ENCODE measurements around the gene DTYMK.

The DTYMK gene

GRCh38 chr2:241706537-241706936, 19.9 kb upstream of the DTYMK start:
- DNase-seq (ENCODE audit: low read depth in 2 of 2): no peak

GRCh38 chr2:241703032-241703604, 16.5 kb upstream of the DTYMK start:
- no peak for DNase-seq (ENCODE audit: low read depth in 2 of 2)

DNA sequence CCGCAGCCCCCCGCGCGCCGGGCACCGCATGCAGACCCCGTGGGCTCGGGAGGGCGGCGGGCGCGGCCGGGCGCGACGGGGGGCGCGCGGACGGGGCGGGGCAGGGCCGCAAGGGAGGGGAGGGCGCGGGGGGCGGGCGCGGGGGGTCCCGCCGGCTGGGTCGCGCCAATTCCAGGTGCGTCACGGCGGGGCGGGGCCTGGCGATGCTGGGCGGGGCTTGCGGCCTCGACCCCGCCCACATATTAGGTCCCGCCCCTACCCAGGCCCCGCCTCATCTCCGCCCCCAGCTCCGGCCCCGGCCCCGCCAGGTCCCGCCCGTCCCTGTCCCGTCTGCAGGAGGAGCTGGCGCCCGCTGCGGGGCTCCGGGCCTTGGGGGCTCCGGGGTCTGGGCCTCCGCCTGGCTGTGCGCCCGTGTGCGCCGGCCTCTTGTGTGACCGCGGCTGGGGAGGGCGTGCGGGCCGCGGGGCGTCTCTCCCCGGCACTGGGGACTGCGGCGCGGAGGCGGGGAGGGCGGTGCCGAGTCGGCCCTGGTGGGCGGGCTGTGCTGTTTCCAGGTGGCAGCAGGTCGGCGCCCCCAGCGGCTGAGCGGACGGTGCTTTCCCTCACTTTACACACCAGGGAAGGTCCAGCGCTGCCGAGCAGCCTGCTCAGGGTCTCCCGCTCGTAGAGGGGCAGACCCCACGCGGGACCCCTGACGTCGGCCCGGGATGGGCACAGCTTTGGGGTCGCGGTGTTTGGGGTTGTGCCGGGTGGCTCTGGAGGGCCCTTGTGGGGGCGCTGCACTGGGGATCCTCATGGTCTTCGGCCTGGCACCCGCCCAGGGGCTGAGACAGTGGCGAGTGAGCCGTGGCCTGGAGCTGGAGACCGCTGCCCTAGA, 15.8 kb upstream of the DTYMK start:
- DNase-seq (ENCODE audit: low read depth in 2 of 2): peak; percentile 76 to 83

GRCh38 chr2:241701399-241702154, 15.0 kb upstream of the DTYMK start, which contains the start of gene ING5:
Gene ING5 (plus strand): TSS chr2:241702039. CDS start chr2:241702066, 27 bp downstream.
- DNase-seq (ENCODE audit: low read depth in 2 of 2): peak; percentile 93 to 96

DNA sequence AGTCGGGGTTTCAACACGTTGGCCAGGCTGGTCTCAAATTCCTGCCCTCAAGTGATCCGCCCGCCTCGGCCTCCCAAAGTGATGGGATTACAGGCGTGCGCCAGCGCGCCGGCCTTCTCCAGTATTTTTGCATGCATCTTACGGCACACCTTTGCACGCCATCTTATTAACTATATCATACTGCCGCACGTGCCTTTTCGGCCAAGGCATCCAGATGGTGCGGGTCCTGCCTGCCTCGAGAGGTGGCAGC, 14.5 kb upstream of the DTYMK start:
- no peak for DNase-seq (ENCODE audit: low read depth in 2 of 2)

- no peak for DNase-seq (ENCODE audit: low read depth in 2 of 2)
These were observed 9.0 kb upstream of the DTYMK start for GRCh38 chr2:241695651-241696050.

- no peak for DNase-seq (ENCODE audit: low read depth in 2 of 2)
These were observed 5.8 kb upstream of the DTYMK start for GRCh38 chr2:241692448-241692847.

DNA sequence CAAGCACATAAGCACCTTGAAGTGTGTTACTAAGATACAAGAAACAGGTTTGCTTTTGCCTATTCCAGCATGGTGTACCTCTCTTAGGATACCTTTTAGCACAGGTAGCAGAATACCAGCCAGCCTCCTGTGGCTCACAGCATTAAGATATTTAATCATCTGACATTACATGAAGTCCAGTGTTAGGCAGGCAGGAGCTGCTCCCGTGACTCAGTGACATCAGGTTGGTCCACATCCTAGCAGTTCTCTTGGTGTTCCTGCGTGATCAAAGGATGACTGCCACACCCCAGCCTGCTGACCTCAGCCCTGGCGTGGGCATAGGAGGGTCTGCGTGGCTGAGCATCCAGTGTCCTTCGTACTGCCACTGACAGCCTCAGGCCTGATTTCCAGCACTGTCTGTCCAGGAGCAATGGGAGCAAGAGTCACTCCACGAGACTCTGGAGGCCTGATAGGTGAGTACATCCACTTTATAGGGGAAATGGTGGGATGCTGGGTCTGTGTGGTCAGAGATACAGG, 3.6 kb upstream of the DTYMK start:
- DNase-seq (ENCODE audit: low read depth in 2 of 2): no peak

DNA sequence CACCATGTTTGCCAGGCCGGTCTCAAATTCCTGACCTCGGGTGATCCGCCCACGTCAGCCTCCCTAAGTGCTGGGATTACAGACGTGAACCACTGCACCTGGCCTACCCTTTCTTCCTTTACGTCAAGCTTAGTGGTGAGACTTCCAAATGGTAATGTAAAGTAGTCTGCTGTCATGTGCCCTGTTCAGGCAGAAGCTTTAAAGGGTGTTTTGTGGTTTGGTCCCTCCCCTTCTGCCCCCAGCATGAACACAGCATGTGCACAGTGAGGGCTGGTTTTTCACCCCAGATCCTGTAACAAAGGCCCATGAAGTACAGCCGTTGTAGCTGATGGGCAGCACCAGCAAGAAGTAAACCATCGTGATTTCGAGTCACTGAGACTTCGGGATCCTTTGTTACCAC, 2.7 kb upstream of the DTYMK start:
- DNase-seq (ENCODE audit: low read depth in 2 of 2): no peak

DNA sequence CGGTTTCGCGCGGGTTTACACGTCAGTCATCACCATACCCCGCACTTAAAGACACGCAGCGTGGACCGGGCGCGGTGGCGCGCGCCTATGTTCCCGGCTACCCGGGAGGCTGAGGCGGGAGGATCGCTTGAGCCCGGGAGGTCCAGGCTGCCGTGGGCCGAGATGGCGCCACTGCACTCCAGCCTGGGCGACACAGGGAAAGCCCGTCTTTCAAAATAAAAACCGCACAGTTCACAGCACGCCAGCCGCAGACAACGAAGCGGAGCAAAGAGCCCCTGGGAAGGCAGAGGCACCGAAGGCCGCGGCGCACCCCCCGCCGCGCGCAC, 328 bp downstream of the DTYMK start:
- no peak for DNase-seq (ENCODE audit: low read depth in 2 of 2)

GRCh38 chr2:241680827-241681599, 5.6 kb downstream of the DTYMK start:
- DNase-seq (ENCODE audit: low read depth in 2 of 2): no peak

- no peak for DNase-seq (ENCODE audit: low read depth in 2 of 2)
These were observed 6.6 kb downstream of the DTYMK start for GRCh38 chr2:241680044-241680443.

- no peak for DNase-seq (ENCODE audit: low read depth in 2 of 2)
These were observed 7.7 kb downstream of the DTYMK start for GRCh38 chr2:241678784-241679540.

DNA sequence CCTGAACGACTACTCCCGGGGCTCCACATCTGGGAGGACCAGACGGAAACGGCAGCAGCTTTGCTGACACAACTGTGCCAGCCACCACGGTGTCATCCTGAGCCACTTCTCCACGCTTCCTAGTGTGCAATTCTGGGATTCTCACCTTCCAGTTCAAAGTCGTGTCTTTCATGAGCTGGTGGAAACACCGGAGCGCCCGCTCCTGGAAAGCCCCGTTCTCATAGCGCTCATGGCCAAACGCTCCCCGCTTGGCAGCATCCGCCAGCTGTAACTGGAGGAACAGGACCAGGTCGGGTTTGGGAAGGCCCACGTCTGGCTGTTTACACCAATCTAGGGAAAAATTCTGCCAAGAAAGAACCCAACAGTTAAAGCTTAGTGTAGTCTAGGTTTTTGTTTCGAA, 8.3 kb downstream of the DTYMK start:
- DNase-seq (ENCODE audit: low read depth in 2 of 2): no peak

GRCh38 chr2:241677392-241677791, 9.2 kb downstream of the DTYMK start:
- no peak for DNase-seq (ENCODE audit: low read depth in 2 of 2)

DNA sequence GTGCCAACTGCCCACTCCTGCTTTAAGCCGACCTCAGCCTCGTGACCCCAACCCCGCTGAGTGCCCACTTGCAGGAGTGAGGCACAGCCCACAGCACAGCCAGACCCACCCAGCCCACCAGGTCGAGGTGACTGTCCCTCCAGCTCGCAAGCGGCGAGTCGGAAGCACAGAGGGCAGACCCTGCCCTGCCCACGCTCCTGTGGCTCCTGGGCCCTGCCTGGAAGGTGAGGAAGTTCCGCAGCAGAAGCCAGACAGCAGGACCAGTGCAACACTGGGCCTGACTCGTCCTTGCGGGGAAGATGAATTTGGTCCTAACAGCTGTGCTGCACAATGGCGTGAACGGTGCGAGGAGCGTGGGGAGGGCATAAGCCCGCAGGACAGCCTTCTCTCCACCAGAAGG, 9.9 kb downstream of the DTYMK start:
- DNase-seq (ENCODE audit: low read depth in 2 of 2): no peak

- no peak for DNase-seq (ENCODE audit: low read depth in 2 of 2)
These were observed 10.7 kb downstream of the DTYMK start for GRCh38 chr2:241675885-241676284.

- DNase-seq (ENCODE audit: low read depth in 2 of 2): no peak
These were observed 12.6 kb downstream of the DTYMK start for GRCh38 chr2:241673797-241674725.

GRCh38 chr2:241673189-241673663, 13.4 kb downstream of the DTYMK start:
- DNase-seq (ENCODE audit: low read depth in 2 of 2): no peak

Measured in stimulated activated CD8-positive, alpha-beta memory T cell treated with anti-CD3 and anti-CD28 coated beads, Interleukin-2, amount 100 ng/mL, for 1 hour (primary cell).